Transverse colon (tissue), 4 donors: ENCODE data around the gene TRHDE. TPM values are rescaled to one million over a fixed set of nuclear protein-coding genes. Genes with fewer than 3 reads are reported as not detected.

Experiments used
- DNase-seq: peaks from one replicate; pipeline ENCODE4 v3.0.0-alpha.2; 2019
- H3K27ac ChIP-seq, 4 donors: fragments of 200-600 bp; sonication (generic); 2 replicates each; pipeline ENCODE4 v1.5.1; 2016 to 2018; ENCODE audit warnings: inconsistent platforms in 4 of 4
- H3K27me3 ChIP-seq: fragments of 200-600 bp; sonication (generic); 2 replicates; pipeline ENCODE4 v1.5.1; 2017; ENCODE audit warnings: inconsistent platforms
- H3K36me3 ChIP-seq, 4 donors: fragments of 200-600 bp; sonication (generic); 2 replicates each; pipeline ENCODE4 v1.5.1; 2017 to 2019; ENCODE audit warnings: inconsistent platforms in 4 of 4
- H3K4me1 ChIP-seq, 4 donors: fragments of 200-600 bp; sonication (generic); 2 replicates each; pipeline ENCODE4 v1.5.1; 2017 to 2020; ENCODE audit warnings: inconsistent platforms in 4 of 4
- H3K4me3 ChIP-seq, 4 donors: fragments of 200-600 bp; sonication (generic); 1 replicate in 1 of 4; 2 replicates in 3 of 4; pipeline versions ENCODE4 v1.5.1 to v1.6.1; 2017 to 2019; ENCODE audit warnings: inconsistent platforms in 4 of 4
- H3K9me3 ChIP-seq, 2 donors: fragments of 200-600 bp; sonication (generic); 2 replicates each; pipeline ENCODE4 v1.5.1; 2017 to 2019; ENCODE audit warnings: inconsistent platforms in 2 of 2
- EP300 ChIP-seq: sonication (generic); formaldehyde crosslinking; IDR thresholded peaks from one replicate; pipeline ENCODE4 v1.6.1; 2017; ENCODE audit warnings: antibody characterized with exemption, low read depth
- POLR2A ChIP-seq: fragments of 450-650 bp; IDR thresholded peaks from one replicate; pipeline ENCODE4 v1.6.1; 2016; ENCODE audit warnings: antibody characterized with exemption, mild to moderate bottlenecking, moderate library complexity
- POLR2AphosphoS5 ChIP-seq, 3 donors: sonication (generic); formaldehyde crosslinking; IDR thresholded peaks; one replicate each; pipeline ENCODE4 v1.6.1; 2016; ENCODE audit warnings: antibody characterized with exemption in 3 of 3
- whole genome bisulfite sequencing, 2 donors: methylation state at CpG; one replicate each; pipeline ENCODE4 v1.1.5; 2018; ENCODE audit warnings: low coverage in 1 of 2; 5-methylcytosine and 5-hydroxymethylcytosine counted together
- in situ Hi-C, 4 donors: fragments of 200-750 bp; cut with MboI; loops; one replicate each; pipeline versions ENCODE4 v1.15.0 to v1.15.1; 2017; ENCODE audit warnings: low sequenced_read_pairs in 3 of 4, low pct_ligation_motif_present in 1 of 4, low pct_unique_long_range_greater_than_20kb in 1 of 4
- intact Hi-C: fragments of 100-400 bp; cut with DNase I; formaldehyde crosslinking; loops from one replicate; pipeline ENCODE4 v1.15.1; 2023; ENCODE audit warnings: low total_unique reads
- total RNA-seq, 4 donors: library from RNA; depleted of rRNA; stranded (reverse); fragments of >200 nt; gene quantifications; one replicate each; pipeline ENCODE4 v1.1.0, GENCODE V29; 2016
- TF ChIP-seq, protein P1 (sequence below), 5 experiments: fragments of 200-600 bp in 3 of 5; fragments of 450-650 bp in 2 of 5; sonication (generic) in 3 of 5; IDR thresholded peaks; 1 replicate in 2 of 5; 2 replicates in 3 of 5; pipeline ENCODE4 v1.5.1; 2016 to 2017; ENCODE audit warnings: antibody characterized with exemption in 5 of 5, inconsistent platforms in 3 of 5, mild to moderate bottlenecking in 2 of 5, moderate library complexity in 1 of 5

TRHDE gene
- total RNA-seq, 4 donors from 2014 or later: 2.4 to 18.7 (median 9.0) TPM

DNA sequence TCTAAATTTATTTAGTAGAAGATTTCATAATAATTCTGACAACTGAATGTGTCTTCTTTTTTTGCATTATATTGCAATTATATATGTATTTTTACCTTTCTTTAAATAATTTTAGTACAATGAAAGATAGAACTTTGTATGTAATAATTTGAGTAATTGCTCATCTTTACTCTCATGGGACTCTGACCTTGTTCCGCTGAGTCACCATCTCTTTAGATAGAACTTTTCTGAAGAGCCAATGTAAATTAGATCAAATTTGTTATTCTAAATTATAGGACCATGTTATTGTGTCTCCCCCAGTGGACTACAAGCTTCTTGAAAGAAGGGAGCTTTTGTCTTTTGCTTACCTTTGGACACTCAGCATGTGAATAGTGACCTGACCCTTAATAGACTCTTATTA, 96.1 kb downstream of the TRHDE start:
- intact Hi-C loops (no loop called here), in situ Hi-C loops (no loop called here)
- no peak for TF ChIP-seq POLR2A
- TF ChIP-seq EP300: no peak
- TF ChIP-seq, protein P1, sequence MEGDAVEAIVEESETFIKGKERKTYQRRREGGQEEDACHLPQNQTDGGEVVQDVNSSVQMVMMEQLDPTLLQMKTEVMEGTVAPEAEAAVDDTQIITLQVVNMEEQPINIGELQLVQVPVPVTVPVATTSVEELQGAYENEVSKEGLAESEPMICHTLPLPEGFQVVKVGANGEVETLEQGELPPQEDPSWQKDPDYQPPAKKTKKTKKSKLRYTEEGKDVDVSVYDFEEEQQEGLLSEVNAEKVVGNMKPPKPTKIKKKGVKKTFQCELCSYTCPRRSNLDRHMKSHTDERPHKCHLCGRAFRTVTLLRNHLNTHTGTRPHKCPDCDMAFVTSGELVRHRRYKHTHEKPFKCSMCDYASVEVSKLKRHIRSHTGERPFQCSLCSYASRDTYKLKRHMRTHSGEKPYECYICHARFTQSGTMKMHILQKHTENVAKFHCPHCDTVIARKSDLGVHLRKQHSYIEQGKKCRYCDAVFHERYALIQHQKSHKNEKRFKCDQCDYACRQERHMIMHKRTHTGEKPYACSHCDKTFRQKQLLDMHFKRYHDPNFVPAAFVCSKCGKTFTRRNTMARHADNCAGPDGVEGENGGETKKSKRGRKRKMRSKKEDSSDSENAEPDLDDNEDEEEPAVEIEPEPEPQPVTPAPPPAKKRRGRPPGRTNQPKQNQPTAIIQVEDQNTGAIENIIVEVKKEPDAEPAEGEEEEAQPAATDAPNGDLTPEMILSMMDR (IDR thresholded peaks at IDR 0.05): no peak
- no peak for TF ChIP-seq POLR2AphosphoS5 (IDR thresholded peaks at IDR 0.05)
- Histone ChIP-seq H3K27me3 (no peaks in the 10 kb centered on the region), H3K4me3 (no peak overlapping the region), H3K4me1 (no peaks in the 10 kb centered on the region), H3K9me3 (no peaks in the 10 kb centered on the region), H3K36me3 (no peaks in the 10 kb centered on the region), H3K27ac (no peak overlapping the region)
- 80 to 83% methylated on average over 1 of the region's 1 CpG for WGBS, 2 donors
- DNase-seq: no peak

DNA sequence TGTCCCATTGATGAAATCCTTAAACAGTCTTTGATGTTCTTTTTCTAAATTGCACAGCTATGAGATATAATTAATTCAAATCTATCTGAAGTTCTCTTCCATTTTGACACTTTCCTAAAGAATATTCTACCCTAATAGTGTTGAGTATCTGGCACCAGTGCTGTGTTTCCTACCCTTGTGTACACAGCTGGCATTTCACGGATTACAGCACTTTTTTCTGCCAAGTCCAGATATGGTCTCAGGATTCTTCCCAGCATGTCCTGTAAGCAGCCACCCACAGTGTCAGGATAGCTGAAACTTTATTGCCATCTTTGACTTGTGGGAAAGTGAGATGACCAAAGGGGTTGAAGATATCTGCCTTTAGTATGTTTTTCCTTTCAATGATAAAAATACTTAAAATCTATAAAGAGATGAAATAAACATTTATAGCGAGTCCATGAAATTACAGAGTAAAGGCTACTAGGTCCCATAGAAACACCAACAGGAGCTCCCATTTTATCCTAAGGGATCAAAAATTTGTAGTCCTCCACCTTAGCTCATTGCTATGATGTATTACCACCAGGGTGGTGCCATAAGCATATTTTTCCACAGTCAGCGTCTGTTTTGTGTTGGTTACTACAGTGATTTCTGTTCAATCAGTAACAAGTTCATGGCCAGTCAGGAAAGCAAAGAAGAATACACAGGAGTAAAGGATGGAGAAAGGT, 96.7 kb downstream of the TRHDE start:
- no peaks in the 10 kb centered on the region for H3K36me3 ChIP-seq
- TF ChIP-seq EP300: no peak
- no peak for TF ChIP-seq POLR2A
- TF ChIP-seq POLR2AphosphoS5 (IDR thresholded peaks at IDR 0.05): no peak
- TF ChIP-seq, protein P1 (IDR thresholded peaks at IDR 0.05): no peak
- WGBS, 2 donors: 46 to 48% methylated on average over 3 of the region's 3 CpGs
- DNase-seq: no peak
- no peak overlapping the region for H3K4me3 ChIP-seq
- no peaks in the 10 kb centered on the region for H3K27me3 ChIP-seq
- H3K27ac ChIP-seq: no peak overlapping the region
- H3K9me3 ChIP-seq: no peaks in the 10 kb centered on the region
- H3K4me1 ChIP-seq: no peaks in the 10 kb centered on the region
- in situ Hi-C loops (no loop called here), intact Hi-C loops (no loop called here)

DNA sequence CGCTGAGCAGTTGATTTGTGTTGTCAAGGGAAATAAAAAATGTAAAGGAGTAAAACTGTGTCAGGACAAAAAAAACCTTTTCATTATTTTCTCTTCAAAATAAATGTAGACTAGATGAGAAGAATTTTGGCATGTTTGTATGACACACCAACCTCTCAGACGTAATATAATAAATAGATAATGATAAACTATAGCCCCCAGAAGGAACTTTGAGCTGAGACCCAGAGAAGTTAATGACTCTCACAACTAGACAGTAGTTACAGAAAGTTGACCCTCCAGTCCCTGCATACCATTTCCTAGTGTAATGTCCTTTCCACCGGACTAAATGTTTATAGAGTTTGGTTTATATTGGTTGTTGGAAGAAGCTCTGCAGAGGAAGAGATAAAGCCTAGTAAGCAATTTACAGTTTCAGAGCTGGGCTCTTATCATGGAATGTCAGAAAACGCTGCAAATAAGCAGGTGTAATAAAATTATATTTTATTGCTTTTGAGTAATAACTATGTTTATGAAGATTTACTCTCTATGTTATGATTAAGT, 97.3 kb downstream of the TRHDE start:
- H3K4me1 ChIP-seq: no peaks in the 10 kb centered on the region
- no peaks in the 10 kb centered on the region for H3K36me3 ChIP-seq
- DNase-seq: no peak
- in situ Hi-C loops: no loop called here
- intact Hi-C loops: no loop called here
- H3K27ac ChIP-seq: no peak overlapping the region
- WGBS, 2 donors: 21 to 22% methylated on average over 4 of the region's 4 CpGs
- no peak overlapping the region for H3K4me3 ChIP-seq
- TF ChIP-seq POLR2A (no peak), EP300 (no peak), POLR2AphosphoS5 (IDR thresholded peaks at IDR 0.05) (no peak)
- TF ChIP-seq, protein P1 (IDR thresholded peaks at IDR 0.05): no peak
- no peaks in the 10 kb centered on the region for H3K9me3 ChIP-seq
- H3K27me3 ChIP-seq: no peaks in the 10 kb centered on the region

DNA sequence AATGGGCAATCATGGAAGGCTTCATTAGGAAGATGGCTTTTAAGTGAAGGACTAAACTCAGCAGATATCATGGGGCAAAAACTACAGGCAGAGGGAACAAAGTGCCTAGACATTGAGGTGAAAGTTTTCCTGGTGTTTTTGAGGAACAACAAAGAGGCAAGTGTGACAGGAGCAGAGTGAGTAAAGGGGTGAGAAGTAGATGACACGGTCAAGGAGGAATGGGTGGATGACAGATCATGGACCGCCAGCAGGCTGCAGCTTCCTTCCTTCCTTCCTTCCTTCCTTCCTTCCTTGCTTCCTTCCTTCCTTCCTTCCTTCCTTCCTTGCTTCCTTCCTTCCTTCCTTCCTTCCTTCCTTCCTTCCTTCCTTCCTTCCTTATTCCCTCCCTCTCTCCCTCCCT, 108.3 kb downstream of the TRHDE start:
- 86 to 100% methylated on average over 2 of the region's 2 CpGs for WGBS, 2 donors

More for the DNA sequence above, 108.3 kb downstream of the TRHDE start:
- Histone ChIP-seq H3K27ac (no peak overlapping the region), H3K4me3 (no peak overlapping the region), H3K36me3 (no peaks in the 10 kb centered on the region), H3K27me3 (no peaks in the 10 kb centered on the region), H3K4me1 (no peaks in the 10 kb centered on the region), H3K9me3 (no peaks in the 10 kb centered on the region)
- no peak for DNase-seq
- in situ Hi-C loops (no loop called here), intact Hi-C loops (no loop called here)
- TF ChIP-seq POLR2A (no peak), POLR2AphosphoS5 (IDR thresholded peaks at IDR 0.05) (no peak), EP300 (no peak)
- TF ChIP-seq, protein P1 (IDR thresholded peaks at IDR 0.05): no peak
